ENCODE data around the gene MPZL1. TPM values are rescaled to one million over a fixed set of nuclear protein-coding genes. Genes with fewer than 3 reads are reported as not detected.

Gene MPZL1
- total and polyA plus RNA-seq, 2 of the 8 experiments (the other 6 are each of a cell fraction or from before 2014, with no cell fraction given) = 37.8 to 120 TPM

GRCh38 chr1:167715157-167715999, 6.4 kb upstream of the MPZL1 start (continued):
- peak in 1 of 2 experiments; percentile 37; a peak in 2 of 4 replicates for TF ChIP-seq RAD21 (IDR thresholded peaks at IDR 0.05 in 1 of 2, conservative IDR thresholded peaks at IDR 0.05 in 1 of 2; ENCODE audit: low read depth in 2 of 2, low read length in 2 of 2)
- TF ChIP-seq JUND (IDR thresholded peaks at IDR 0.05; ENCODE audit: low read length) = 0 out of 2 replicates have a peak, but pooled peaks have one; percentile 18
- TF ChIP-seq POLR2A (IDR thresholded peaks at IDR 0.05; ENCODE audit: control extremely low read depth in 1 of 2, low read depth in 2 of 2, low read length in 2 of 2) = no peak
- TF ChIP-seq, protein P1, sequence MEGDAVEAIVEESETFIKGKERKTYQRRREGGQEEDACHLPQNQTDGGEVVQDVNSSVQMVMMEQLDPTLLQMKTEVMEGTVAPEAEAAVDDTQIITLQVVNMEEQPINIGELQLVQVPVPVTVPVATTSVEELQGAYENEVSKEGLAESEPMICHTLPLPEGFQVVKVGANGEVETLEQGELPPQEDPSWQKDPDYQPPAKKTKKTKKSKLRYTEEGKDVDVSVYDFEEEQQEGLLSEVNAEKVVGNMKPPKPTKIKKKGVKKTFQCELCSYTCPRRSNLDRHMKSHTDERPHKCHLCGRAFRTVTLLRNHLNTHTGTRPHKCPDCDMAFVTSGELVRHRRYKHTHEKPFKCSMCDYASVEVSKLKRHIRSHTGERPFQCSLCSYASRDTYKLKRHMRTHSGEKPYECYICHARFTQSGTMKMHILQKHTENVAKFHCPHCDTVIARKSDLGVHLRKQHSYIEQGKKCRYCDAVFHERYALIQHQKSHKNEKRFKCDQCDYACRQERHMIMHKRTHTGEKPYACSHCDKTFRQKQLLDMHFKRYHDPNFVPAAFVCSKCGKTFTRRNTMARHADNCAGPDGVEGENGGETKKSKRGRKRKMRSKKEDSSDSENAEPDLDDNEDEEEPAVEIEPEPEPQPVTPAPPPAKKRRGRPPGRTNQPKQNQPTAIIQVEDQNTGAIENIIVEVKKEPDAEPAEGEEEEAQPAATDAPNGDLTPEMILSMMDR (IDR thresholded peaks at IDR 0.05; ENCODE audit: control extremely low read depth in 1 of 3, insufficient read depth in 1 of 3, low read depth in 1 of 3, low read length in 3 of 3) = peak; percentile 39 to 95 (median 66)
- TF ChIP-seq HDAC6 (IDR thresholded peaks at IDR 0.05; ENCODE audit: low read depth, low read length) = peak; percentile 35
- TF ChIP-seq, protein P2, sequence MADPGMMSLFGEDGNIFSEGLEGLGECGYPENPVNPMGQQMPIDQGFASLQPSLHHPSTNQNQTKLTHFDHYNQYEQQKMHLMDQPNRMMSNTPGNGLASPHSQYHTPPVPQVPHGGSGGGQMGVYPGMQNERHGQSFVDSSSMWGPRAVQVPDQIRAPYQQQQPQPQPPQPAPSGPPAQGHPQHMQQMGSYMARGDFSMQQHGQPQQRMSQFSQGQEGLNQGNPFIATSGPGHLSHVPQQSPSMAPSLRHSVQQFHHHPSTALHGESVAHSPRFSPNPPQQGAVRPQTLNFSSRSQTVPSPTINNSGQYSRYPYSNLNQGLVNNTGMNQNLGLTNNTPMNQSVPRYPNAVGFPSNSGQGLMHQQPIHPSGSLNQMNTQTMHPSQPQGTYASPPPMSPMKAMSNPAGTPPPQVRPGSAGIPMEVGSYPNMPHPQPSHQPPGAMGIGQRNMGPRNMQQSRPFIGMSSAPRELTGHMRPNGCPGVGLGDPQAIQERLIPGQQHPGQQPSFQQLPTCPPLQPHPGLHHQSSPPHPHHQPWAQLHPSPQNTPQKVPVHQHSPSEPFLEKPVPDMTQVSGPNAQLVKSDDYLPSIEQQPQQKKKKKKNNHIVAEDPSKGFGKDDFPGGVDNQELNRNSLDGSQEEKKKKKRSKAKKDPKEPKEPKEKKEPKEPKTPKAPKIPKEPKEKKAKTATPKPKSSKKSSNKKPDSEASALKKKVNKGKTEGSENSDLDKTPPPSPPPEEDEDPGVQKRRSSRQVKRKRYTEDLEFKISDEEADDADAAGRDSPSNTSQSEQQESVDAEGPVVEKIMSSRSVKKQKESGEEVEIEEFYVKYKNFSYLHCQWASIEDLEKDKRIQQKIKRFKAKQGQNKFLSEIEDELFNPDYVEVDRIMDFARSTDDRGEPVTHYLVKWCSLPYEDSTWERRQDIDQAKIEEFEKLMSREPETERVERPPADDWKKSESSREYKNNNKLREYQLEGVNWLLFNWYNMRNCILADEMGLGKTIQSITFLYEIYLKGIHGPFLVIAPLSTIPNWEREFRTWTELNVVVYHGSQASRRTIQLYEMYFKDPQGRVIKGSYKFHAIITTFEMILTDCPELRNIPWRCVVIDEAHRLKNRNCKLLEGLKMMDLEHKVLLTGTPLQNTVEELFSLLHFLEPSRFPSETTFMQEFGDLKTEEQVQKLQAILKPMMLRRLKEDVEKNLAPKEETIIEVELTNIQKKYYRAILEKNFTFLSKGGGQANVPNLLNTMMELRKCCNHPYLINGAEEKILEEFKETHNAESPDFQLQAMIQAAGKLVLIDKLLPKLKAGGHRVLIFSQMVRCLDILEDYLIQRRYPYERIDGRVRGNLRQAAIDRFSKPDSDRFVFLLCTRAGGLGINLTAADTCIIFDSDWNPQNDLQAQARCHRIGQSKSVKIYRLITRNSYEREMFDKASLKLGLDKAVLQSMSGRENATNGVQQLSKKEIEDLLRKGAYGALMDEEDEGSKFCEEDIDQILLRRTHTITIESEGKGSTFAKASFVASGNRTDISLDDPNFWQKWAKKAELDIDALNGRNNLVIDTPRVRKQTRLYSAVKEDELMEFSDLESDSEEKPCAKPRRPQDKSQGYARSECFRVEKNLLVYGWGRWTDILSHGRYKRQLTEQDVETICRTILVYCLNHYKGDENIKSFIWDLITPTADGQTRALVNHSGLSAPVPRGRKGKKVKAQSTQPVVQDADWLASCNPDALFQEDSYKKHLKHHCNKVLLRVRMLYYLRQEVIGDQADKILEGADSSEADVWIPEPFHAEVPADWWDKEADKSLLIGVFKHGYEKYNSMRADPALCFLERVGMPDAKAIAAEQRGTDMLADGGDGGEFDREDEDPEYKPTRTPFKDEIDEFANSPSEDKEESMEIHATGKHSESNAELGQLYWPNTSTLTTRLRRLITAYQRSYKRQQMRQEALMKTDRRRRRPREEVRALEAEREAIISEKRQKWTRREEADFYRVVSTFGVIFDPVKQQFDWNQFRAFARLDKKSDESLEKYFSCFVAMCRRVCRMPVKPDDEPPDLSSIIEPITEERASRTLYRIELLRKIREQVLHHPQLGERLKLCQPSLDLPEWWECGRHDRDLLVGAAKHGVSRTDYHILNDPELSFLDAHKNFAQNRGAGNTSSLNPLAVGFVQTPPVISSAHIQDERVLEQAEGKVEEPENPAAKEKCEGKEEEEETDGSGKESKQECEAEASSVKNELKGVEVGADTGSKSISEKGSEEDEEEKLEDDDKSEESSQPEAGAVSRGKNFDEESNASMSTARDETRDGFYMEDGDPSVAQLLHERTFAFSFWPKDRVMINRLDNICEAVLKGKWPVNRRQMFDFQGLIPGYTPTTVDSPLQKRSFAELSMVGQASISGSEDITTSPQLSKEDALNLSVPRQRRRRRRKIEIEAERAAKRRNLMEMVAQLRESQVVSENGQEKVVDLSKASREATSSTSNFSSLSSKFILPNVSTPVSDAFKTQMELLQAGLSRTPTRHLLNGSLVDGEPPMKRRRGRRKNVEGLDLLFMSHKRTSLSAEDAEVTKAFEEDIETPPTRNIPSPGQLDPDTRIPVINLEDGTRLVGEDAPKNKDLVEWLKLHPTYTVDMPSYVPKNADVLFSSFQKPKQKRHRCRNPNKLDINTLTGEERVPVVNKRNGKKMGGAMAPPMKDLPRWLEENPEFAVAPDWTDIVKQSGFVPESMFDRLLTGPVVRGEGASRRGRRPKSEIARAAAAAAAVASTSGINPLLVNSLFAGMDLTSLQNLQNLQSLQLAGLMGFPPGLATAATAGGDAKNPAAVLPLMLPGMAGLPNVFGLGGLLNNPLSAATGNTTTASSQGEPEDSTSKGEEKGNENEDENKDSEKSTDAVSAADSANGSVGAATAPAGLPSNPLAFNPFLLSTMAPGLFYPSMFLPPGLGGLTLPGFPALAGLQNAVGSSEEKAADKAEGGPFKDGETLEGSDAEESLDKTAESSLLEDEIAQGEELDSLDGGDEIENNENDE (IDR thresholded peaks at IDR 0.05; ENCODE audit: insufficient replicate concordance, low read length) = no peak
